ENCODE data around the gene NOTCH1.

Gene NOTCH1

GRCh38 chr9:136572003-136572827 lies 26.4 kb upstream of the NOTCH1 start:
- no peak for DNase-seq
- peaks cover 13% of the 10 kb centered on the region; the same call in 1 of the 2 replicates for H3K4me1 ChIP-seq (ENCODE audit: insufficient read depth, low read length)
- no peaks in the 10 kb centered on the region for H3K9me3 ChIP-seq (ENCODE audit: insufficient read depth, low read length, severe bottlenecking)
- H3K79me2 ChIP-seq (ENCODE audit: insufficient read depth, low read length) = no peaks in the 10 kb centered on the region
- H3K4me2 ChIP-seq (ENCODE audit: insufficient read depth, low read length) = no peak overlapping the region
- H3K27me3 ChIP-seq (ENCODE audit: insufficient read depth, low read length, poor library complexity) = no peaks in the 10 kb centered on the region
- H3K4me3 ChIP-seq (ENCODE audit: low read depth in 1 of 2, low read length in 2 of 2) = no peak overlapping the region
- peak; percentile 31; the same call in 2 of the 3 replicates for ATAC-seq (ENCODE audit: insufficient read depth, low read depth)
- H2AFZ ChIP-seq (ENCODE audit: low read depth, low read length) = no peak overlapping the region
- H3K27ac ChIP-seq (ENCODE audit: low read length) = peak overlapping the region; percentile 37; the same call in 1 of the 2 replicates
- H3K9ac ChIP-seq (ENCODE audit: low read depth, low read length) = no peak overlapping the region
- TF ChIP-seq CTCF (IDR thresholded peaks at IDR 0.05; ENCODE audit: borderline replicate concordance, extremely low read depth, low read length, poor library complexity, severe bottlenecking) = no peak
- TF ChIP-seq EZH2 (IDR thresholded peaks at IDR 0.05; ENCODE audit: borderline replicate concordance, low read depth, low read length, severe bottlenecking) = no peak
- H3K36me3 ChIP-seq (ENCODE audit: insufficient read depth, low read length) = no peaks in the 10 kb centered on the region
- H4K20me1 ChIP-seq (ENCODE audit: insufficient read depth, low read length) = no peaks in the 10 kb centered on the region

GRCh38 chr9:136571531-136571930 lies 25.7 kb upstream of the NOTCH1 start:
- Histone ChIP-seq H3K4me1 (ENCODE audit: insufficient read depth, low read length) (peaks cover 13% of the 10 kb centered on the region; the same call in 1 of the 2 replicates), H3K27ac (ENCODE audit: low read length) (peak overlapping the region; percentile 36; the same call in 1 of the 2 replicates), H3K9ac (ENCODE audit: low read depth, low read length) (peak overlapping the region; percentile 9; the same call in 1 of the 2 replicates), H3K4me3 (ENCODE audit: low read depth in 1 of 2, low read length in 2 of 2) (no peak overlapping the region), H3K9me3 (ENCODE audit: insufficient read depth, low read length, severe bottlenecking) (no peaks in the 10 kb centered on the region), H4K20me1 (ENCODE audit: insufficient read depth, low read length) (no peaks in the 10 kb centered on the region), H2AFZ (ENCODE audit: low read depth, low read length) (no peak overlapping the region), H3K4me2 (ENCODE audit: insufficient read depth, low read length) (no peak overlapping the region), H3K36me3 (ENCODE audit: insufficient read depth, low read length) (no peaks in the 10 kb centered on the region), H3K27me3 (ENCODE audit: insufficient read depth, low read length, poor library complexity) (no peaks in the 10 kb centered on the region), H3K79me2 (ENCODE audit: insufficient read depth, low read length) (no peaks in the 10 kb centered on the region)
- no peak for TF ChIP-seq CTCF (IDR thresholded peaks at IDR 0.05; ENCODE audit: borderline replicate concordance, extremely low read depth, low read length, poor library complexity, severe bottlenecking)
- TF ChIP-seq EZH2 (IDR thresholded peaks at IDR 0.05; ENCODE audit: borderline replicate concordance, low read depth, low read length, severe bottlenecking) = no peak
- ATAC-seq (ENCODE audit: insufficient read depth, low read depth) (no peak), DNase-seq (no peak)

GRCh38 chr9:136570916-136571315 lies 25.1 kb upstream of the NOTCH1 start:
- Histone ChIP-seq H3K36me3 (ENCODE audit: insufficient read depth, low read length) (no peaks in the 10 kb centered on the region), H3K27ac (ENCODE audit: low read length) (no peak overlapping the region), H3K4me1 (ENCODE audit: insufficient read depth, low read length) (peaks cover 13% of the 10 kb centered on the region; the same call in 1 of the 2 replicates), H3K9ac (ENCODE audit: low read depth, low read length) (peak overlapping the region; percentile 9; the same call in 1 of the 2 replicates), H4K20me1 (ENCODE audit: insufficient read depth, low read length) (no peaks in the 10 kb centered on the region), H3K9me3 (ENCODE audit: insufficient read depth, low read length, severe bottlenecking) (no peaks in the 10 kb centered on the region), H2AFZ (ENCODE audit: low read depth, low read length) (no peak overlapping the region), H3K27me3 (ENCODE audit: insufficient read depth, low read length, poor library complexity) (no peaks in the 10 kb centered on the region), H3K79me2 (ENCODE audit: insufficient read depth, low read length) (no peaks in the 10 kb centered on the region), H3K4me3 (ENCODE audit: low read depth in 1 of 2, low read length in 2 of 2) (no peak overlapping the region), H3K4me2 (ENCODE audit: insufficient read depth, low read length) (no peak overlapping the region)
- TF ChIP-seq EZH2 (IDR thresholded peaks at IDR 0.05; ENCODE audit: borderline replicate concordance, low read depth, low read length, severe bottlenecking) (no peak), CTCF (IDR thresholded peaks at IDR 0.05; ENCODE audit: borderline replicate concordance, extremely low read depth, low read length, poor library complexity, severe bottlenecking) (no peak)
- no peak for ATAC-seq (ENCODE audit: insufficient read depth, low read depth)
- no peak for DNase-seq

All from DND-41 (cell line).